ENCODE measurements around the gene NBPF10. TPM values are rescaled to one million over a fixed set of nuclear protein-coding genes. Genes with fewer than 3 reads are reported as not detected.
"Not testable (repeated sequence)": the region's sequence is repeated elsewhere in the genome, so short reads cannot be mapped to it uniquely, and the experiment has no call there.

The NBPF10 gene, protein sequence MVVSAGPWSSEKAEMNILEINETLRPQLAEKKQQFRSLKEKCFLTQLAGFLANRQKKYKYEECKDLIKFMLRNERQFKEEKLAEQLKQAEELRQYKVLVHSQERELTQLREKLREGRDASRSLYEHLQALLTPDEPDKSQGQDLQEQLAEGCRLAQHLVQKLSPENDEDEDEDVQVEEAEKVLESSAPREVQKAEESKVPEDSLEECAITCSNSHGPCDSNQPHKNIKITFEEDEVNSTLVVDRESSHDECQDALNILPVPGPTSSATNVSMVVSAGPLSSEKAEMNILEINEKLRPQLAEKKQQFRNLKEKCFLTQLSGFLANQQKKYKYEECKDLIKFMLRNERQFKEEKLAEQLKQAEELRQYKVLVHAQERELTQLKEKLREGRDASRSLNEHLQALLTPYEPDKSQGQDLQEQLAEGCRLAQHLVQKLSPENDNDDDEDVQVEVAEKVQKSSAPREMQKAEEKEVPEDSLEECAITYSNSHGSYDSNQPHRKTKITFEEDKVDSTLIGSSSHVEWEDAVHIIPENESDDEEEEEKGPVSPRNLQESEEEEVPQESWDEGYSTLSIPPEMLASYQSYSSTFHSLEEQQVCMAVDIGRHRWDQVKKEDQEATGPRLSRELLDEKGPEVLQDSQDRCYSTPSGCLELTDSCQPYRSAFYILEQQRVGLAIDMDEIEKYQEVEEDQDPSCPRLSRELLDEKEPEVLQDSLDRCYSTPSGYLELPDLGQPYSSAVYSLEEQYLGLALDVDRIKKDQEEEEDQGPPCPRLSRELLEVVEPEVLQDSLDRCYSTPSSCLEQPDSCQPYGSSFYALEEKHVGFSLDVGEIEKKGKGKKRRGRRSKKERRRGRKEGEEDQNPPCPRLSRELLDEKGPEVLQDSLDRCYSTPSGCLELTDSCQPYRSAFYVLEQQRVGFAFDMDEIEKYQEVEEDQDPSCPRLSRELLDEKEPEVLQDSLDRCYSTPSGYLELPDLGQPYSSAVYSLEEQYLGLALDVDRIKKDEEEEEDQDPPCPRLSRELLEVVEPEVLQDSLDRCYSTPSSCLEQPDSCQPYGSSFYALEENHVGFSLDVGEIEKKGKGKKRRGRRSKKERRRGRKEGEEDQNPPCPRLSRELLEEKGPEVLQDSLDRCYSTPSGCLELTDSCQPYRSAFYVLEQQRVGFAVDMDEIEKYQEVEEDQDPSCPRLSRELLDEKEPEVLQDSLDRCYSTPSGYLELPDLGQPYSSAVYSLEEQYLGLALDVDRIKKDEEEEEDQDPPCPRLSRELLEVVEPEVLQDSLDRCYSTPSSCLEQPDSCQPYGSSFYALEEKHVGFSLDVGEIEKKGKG (N-terminal part only)
- 0.82 and 1.4 TPM in 2 replicates for total RNA-seq

DNA sequence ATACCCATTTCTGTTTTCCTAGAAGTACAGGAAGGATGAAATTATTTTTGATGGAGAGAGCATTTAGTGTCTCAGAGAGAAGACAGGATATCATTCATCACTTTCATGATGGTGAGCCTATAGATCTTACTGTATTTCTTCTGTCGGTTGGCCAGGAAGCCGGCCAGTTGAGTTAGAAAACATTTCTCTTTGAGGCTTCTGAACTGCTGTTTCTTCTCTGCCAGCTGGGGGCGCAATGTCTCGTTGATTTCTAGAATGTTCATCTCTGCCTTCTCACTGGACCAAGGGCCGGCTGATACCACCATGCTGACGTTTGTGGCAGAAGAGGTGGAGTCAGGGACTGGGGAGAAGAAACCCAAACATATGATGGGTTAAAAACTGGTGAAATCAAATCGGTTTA, at the start of gene NBPF10:
Gene NBPF10, minus strand, starts transcription at position 340 of the 400 bp plus-strand sequence. Its CDS starts 35 bp downstream, at position 305.
- not testable (repeated sequence) for DNase-seq (ENCODE audit: low read depth); H3K4me3 ChIP-seq (ENCODE audit: low read depth, low read length); H3K36me3 ChIP-seq (ENCODE audit: control insufficient read depth, insufficient read depth, low read length); H3K27me3 ChIP-seq (ENCODE audit: control insufficient read depth, insufficient read depth, low read length)

DNA sequence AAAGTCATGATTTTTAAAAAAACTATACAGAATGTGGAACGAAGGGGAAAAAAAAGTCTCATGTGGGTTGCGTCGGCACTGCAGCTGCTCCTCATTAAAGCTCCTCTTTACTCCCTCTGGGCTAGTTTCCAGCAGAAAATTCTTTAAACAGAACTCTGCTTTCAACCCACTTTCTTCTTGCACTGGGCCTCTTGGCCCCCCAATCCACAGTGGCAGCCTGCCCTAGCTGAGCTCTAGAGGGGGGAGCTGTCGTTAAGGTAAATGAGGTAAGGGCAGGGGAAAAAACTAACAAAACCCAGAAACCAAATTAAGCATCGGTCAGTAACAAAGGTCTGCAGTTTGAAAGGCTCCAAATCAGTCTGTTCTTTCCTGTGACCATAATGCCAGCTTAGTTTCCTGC, 29.9 kb upstream of the NBPF10 start:
- not testable (repeated sequence) for DNase-seq (ENCODE audit: low read depth); H3K27me3 ChIP-seq (ENCODE audit: control insufficient read depth, insufficient read depth, low read length); H3K36me3 ChIP-seq (ENCODE audit: control insufficient read depth, insufficient read depth, low read length); H3K4me3 ChIP-seq (ENCODE audit: low read depth, low read length)

DNA sequence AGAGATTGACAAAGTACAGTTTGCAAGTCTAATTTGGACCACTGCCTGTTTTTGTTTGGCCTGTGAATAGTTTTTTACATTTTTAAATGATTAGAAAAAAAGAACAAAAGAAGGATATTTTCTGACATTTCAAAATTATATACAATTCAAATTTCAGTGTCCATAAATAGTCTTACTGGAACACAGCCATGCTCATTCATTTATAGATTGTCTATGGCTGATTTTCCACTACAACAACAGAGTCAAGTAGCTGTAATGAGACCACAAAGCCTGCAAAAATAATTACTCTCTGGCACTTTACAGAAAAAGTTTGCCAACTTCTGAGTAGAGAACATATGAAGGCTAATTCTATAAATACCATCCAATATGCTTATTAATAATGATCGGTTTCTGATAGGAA, 23.1 kb upstream of the NBPF10 start:
- not testable (repeated sequence) for H3K36me3 ChIP-seq (ENCODE audit: control insufficient read depth, insufficient read depth, low read length); DNase-seq (ENCODE audit: low read depth)

DNA sequence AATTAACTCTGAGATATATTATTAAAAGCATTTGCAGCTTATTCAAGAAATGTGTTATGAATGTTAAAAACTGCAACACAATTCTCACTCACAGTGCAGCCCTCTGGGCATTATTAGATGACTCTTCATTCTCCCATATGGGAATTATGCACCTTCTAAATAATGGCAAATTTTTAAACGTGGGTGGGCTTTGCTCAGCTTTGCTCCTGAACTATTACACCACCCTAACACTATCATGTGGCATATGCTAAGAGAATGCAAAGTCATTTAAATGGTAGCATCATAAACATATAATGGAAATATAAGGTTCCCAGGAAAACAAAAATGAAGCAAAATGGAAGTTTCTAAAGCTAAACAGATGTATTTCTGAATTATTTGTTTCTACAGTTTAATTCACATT, 22.7 kb upstream of the NBPF10 start:
- H3K4me3 ChIP-seq (ENCODE audit: low read depth, low read length); H3K36me3 ChIP-seq (ENCODE audit: control insufficient read depth, insufficient read depth, low read length); H3K27me3 ChIP-seq (ENCODE audit: control insufficient read depth, insufficient read depth, low read length); DNase-seq (ENCODE audit: low read depth): not testable (repeated sequence)

More for the DNA sequence above, 23.1 kb upstream of the NBPF10 start:
- H3K4me3 ChIP-seq (ENCODE audit: low read depth, low read length); H3K27me3 ChIP-seq (ENCODE audit: control insufficient read depth, insufficient read depth, low read length): not testable (repeated sequence)

Other genes starting within 250 kb of the NBPF10 start
- 0.08 and 0.89 TPM in 2 replicates for gene ITGA10, start 234.8 kb downstream of the NBPF10 start, total RNA-seq
- gene PEX11B, start 226.1 kb downstream of the NBPF10 start, total RNA-seq, result 25.9 and 31.2 TPM in 2 replicates
- 159 and 173 TPM in 2 replicates for gene RBM8A, start 217.3 kb downstream of the NBPF10 start, total RNA-seq
- 23.2 and 28.0 TPM in 2 replicates for gene LIX1L, start 186.8 kb downstream of the NBPF10 start, total RNA-seq
- gene ANKRD34A, start 180.2 kb downstream of the NBPF10 start, total RNA-seq, result 0.46 TPM in 1 of 2 replicates, not detected in the other
- 12.2 and 14.3 TPM in 2 replicates for gene POLR3GL, start 180.1 kb downstream of the NBPF10 start, total RNA-seq
- gene TXNIP, start 148.2 kb downstream of the NBPF10 start, total RNA-seq, result 14.7 and 19.0 TPM in 2 replicates
- gene HJV, start 123.1 kb downstream of the NBPF10 start, total RNA-seq, result not detected in 2 replicates
- 44.1 and 51.8 TPM in 2 replicates for gene NOTCH2NLA, start 84.2 kb upstream of the NBPF10 start, total RNA-seq